AG09319 (cell line): ENCODE measurements around the gene TMEM184A.

Source experiments
- DNase-seq: peaks from one replicate; pipeline ENCODE4 v3.0.0-alpha.2; 2010; ENCODE audit warnings: low read depth; ENCODE audit errors: extremely low read depth
- CTCF ChIP-seq: IDR thresholded peaks from 2 replicates; pipeline ENCODE4 v1.5.1; 2011; ENCODE audit warnings: low read depth, mild to moderate bottlenecking, inconsistent platforms, low read length, moderate library complexity

The TMEM184A gene

GRCh38 chr7:1544896-1545416 lies 11.0 kb downstream of the TMEM184A start:
- no peak for DNase-seq
- TF ChIP-seq CTCF: no peak

- DNase-seq: no peak
- no peak for TF ChIP-seq CTCF
These were observed 11.7 kb downstream of the TMEM184A start for GRCh38 chr7:1544178-1544895.

DNA sequence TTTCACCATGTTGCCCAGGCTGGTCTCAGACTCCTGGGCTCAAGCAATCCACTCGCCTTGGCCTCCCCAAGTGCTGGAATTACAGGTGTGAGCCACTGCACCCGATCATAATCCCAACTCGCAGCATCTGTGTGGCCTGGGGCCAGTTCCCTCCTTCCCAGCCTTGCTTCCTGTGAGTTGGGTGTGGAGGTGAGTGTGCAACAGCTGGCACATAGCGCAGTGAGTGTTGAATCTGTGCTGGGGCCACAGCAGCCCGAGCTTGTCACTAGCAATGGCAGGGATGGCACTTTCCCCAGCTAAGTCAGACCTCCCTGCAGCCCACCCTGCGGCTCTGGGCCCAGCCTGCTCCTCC lies 12.2 kb downstream of the TMEM184A start:
- no peak for TF ChIP-seq CTCF
- DNase-seq: no peak

- TF ChIP-seq CTCF: no peak
- DNase-seq: no peak
These were observed 12.9 kb downstream of the TMEM184A start for GRCh38 chr7:1542841-1543747.

DNA sequence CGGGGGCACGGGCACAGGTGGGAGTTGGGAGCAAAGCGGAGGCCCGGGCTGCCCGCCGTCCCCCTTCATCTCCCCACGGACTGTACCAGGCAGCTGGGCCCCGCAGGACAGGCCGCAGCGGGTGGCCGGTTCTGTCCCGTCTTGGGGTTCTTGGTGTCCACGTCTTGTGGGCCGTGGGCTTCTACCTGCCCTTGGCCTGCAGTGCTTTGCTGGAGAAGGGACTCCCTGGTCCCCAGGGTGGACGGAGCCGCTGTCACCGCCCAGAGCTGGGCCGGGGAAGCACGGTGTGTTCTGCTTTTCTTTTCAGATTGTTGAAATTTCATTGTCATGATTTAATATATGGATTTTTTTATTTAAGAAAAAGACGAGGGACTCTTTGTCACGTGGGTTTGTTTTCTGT lies 13.7 kb downstream of the TMEM184A start:
- DNase-seq: no peak
- no peak for TF ChIP-seq CTCF

DNA sequence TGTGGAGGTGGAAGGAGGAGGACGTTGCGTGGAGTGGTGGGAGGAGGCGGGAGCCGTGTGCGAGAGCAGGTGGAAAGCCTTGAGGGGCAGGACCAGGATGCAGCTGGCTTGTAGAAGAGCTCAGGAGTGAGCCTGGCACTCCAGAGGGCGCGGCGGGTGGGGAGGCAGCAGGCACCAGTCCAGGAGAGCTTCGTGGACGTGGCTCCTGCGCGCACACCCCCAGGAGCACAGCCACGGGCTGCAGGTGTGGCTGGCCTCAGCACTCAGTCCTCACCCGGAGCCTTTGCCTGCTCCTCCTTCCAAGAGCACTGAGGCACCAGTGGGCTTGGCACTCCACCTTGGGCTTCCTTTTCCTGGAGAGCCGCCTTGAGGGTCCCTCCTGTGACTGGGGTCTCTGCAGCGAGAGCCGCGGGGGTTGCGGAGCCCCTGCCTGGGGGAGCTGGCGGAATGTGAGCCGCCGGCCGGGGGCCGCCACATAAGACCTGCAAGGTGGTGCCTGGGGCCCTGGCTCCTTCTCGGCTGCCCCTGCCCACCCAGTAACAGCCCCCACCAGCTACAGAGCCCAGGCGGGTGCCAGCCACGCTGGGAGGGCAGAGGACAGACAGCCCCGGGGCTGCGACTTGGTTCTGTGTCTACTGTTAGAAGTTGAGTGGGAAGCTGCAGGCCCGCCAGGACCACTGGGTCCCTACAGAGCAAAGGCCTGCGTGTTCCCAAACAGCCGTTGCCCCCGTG lies 14.4 kb downstream of the TMEM184A start:
- TF ChIP-seq CTCF: no peak

More for the DNA sequence above, 14.4 kb downstream of the TMEM184A start:
- DNase-seq: no peak
